Body of pancreas (tissue), 4 donors: Measurements from ENCODE around the gene ELOF1. TPM values are rescaled to one million over a fixed set of nuclear protein-coding genes. Genes with fewer than 3 reads are reported as not detected.

Source experiments
- ATAC-seq: fragments of 150-250 bp; one replicate; pipeline ENCODE4 v1.9.1; 2016
- DNase-seq, 4 donors: peaks; one replicate each; pipeline ENCODE4 v3.0.0-alpha.2; 2019
- H3K27ac ChIP-seq, 4 donors: fragments of 200-600 bp; sonication (generic); 1 replicate in 3 of 4; 2 replicates in 1 of 4; pipeline versions ENCODE4 v1.5.1 to v1.6.1; 2016 to 2019; ENCODE audit warnings: mild to moderate bottlenecking in 1 of 4, mixed read lengths in 1 of 4, moderate library complexity in 1 of 4
- H3K27me3 ChIP-seq, 2 donors: fragments of 200-600 bp; sonication (generic); one replicate each; pipeline ENCODE4 v1.6.0; 2016; ENCODE audit warnings: mild to moderate bottlenecking in 1 of 2
- H3K36me3 ChIP-seq, 2 donors: fragments of 200-600 bp; sonication (generic); replicated peaks in 1 of 2; 2 replicates each; pipeline ENCODE4 v1.5.1; 2016; ENCODE audit warnings: low read depth in 2 of 2; ENCODE audit not compliant: insufficient read depth in 1 of 2
- H3K4me1 ChIP-seq: fragments of 200-600 bp; sonication (generic); one replicate; pipeline ENCODE4 v1.6.0; 2016
- H3K4me3 ChIP-seq, 2 donors: fragments of 200-600 bp; sonication (generic); 1 replicate in 1 of 2; 2 replicates in 1 of 2; pipeline ENCODE4 v1.5.1; 2016 to 2019
- H3K9me3 ChIP-seq, 3 donors: fragments of 200-600 bp; sonication (generic); 1 replicate in 2 of 3; 2 replicates in 1 of 3; pipeline ENCODE4 v1.5.1; 2016
- CTCF ChIP-seq, 7 experiments: fragments of 450-650 bp in 4 of 7; fragments of 200-600 bp in 3 of 7; sonication (generic) in 3 of 7; IDR thresholded peaks; one replicate each; pipeline ENCODE4 v1.5.1; 2016 to 2019; ENCODE audit warnings: antibody characterized with exemption in 7 of 7
- POLR2A ChIP-seq, 3 donors: fragments of 450-650 bp; IDR thresholded peaks; one replicate each; pipeline ENCODE4 v1.6.1; 2016; ENCODE audit warnings: antibody characterized with exemption in 3 of 3, mild to moderate bottlenecking in 2 of 3
- WGBS, 2 donors: methylation state at CpG; one replicate each; pipeline ENCODE4 v1.1.5; 2017; 5-methylcytosine and 5-hydroxymethylcytosine counted together
- intact Hi-C: fragments of 100-400 bp; cut with DNase I; formaldehyde crosslinking; loops from one replicate; pipeline ENCODE4 v1.15.1; 2023
- total RNA-seq, 2 donors: library from RNA; depleted of rRNA; stranded (reverse); fragments of >200 nt; gene quantifications; one replicate each; pipeline ENCODE4 v1.1.0, GENCODE V29; 2016

ELOF1 gene
- total RNA-seq, 2 donors from 2014 or later = 36.6 TPM

- peak; percentile 90 to 96 (median 92) for DNase-seq
- H3K4me3 ChIP-seq = no peak overlapping the region
- intact Hi-C loops = no loop called here
- peak; percentile 93 for ATAC-seq
- peak overlapping the region in 3 of 4 donors; percentile 54 to 66 (median 55) for H3K27ac ChIP-seq
- H3K4me1 ChIP-seq = peaks cover 15% of the 10 kb centered on the region
- peaks cover 0 to 11% of the 10 kb centered on the region in 2 donors for H3K27me3 ChIP-seq
- no peaks in the 10 kb centered on the region for H3K9me3 ChIP-seq
- TF ChIP-seq POLR2A (IDR thresholded peaks at IDR 0.05) (peak in 2 of 3 donors; percentile 41 to 48), CTCF (IDR thresholded peaks at IDR 0.05) (peak; percentile 79 to 98 (median 92))
- 12 to 34% methylated on average over 23 to 54 of the region's 54 CpGs for WGBS, 2 donors
- no peaks in the 10 kb centered on the region for H3K36me3 ChIP-seq
These were observed 23.0 kb downstream of the ELOF1 start for GRCh38 chr19:11535792-11536595.

GRCh38 chr19:11534948-11535347, 24.1 kb downstream of the ELOF1 start:
- 63 to 71% methylated on average over 5 of the region's 5 CpGs for WGBS, 2 donors
- ATAC-seq = no peak
- intact Hi-C loops = no loop called here
- peaks cover 14% of the 10 kb centered on the region for H3K4me1 ChIP-seq
- no peak for DNase-seq
- no peaks in the 10 kb centered on the region for H3K9me3 ChIP-seq
- H3K36me3 ChIP-seq = no peaks in the 10 kb centered on the region
- peaks cover 0 to 6% of the 10 kb centered on the region in 2 donors for H3K27me3 ChIP-seq
- H3K27ac ChIP-seq = no peak overlapping the region
- H3K4me3 ChIP-seq = no peak overlapping the region
- no peak for TF ChIP-seq CTCF (IDR thresholded peaks at IDR 0.05)
- TF ChIP-seq POLR2A (IDR thresholded peaks at IDR 0.05) = no peak

GRCh38 chr19:11534538-11534937, 24.5 kb downstream of the ELOF1 start:
- ATAC-seq (no peak), DNase-seq (no peak)
- no peaks in the 10 kb centered on the region for H3K36me3 ChIP-seq
- peaks cover 13% of the 10 kb centered on the region for H3K4me1 ChIP-seq
- intact Hi-C loops = no loop called here
- no peak overlapping the region for H3K4me3 ChIP-seq
- WGBS, 2 donors = 73 to 91% methylated on average over 1 of the region's 1 CpG
- H3K27ac ChIP-seq = no peak overlapping the region
- H3K27me3 ChIP-seq = peaks cover 0 to 4% of the 10 kb centered on the region in 2 donors
- no peaks in the 10 kb centered on the region for H3K9me3 ChIP-seq
- TF ChIP-seq POLR2A (IDR thresholded peaks at IDR 0.05) (no peak), CTCF (IDR thresholded peaks at IDR 0.05) (no peak)

- ATAC-seq (peak; percentile 36), DNase-seq (peak; percentile 78 to 89 (median 83))
- Histone ChIP-seq H3K27me3 (no peaks in the 10 kb centered on the region), H3K9me3 (no peaks in the 10 kb centered on the region), H3K4me1 (peaks cover 22% of the 10 kb centered on the region), H3K4me3 (no peak overlapping the region), H3K27ac (no peak overlapping the region), H3K36me3 (no peaks in the 10 kb centered on the region)
- intact Hi-C loops = no loop called here
- 10 to 20% methylated on average over 9 of the region's 9 CpGs for WGBS, 2 donors
- TF ChIP-seq POLR2A (IDR thresholded peaks at IDR 0.05) = no peak
- peak in 4 of 7 experiments; percentile 9 to 30 (median 24) for TF ChIP-seq CTCF (IDR thresholded peaks at IDR 0.05)
These were observed 28.6 kb downstream of the ELOF1 start for GRCh38 chr19:11530432-11530831.
